H9 (cell line): ENCODE results near the gene NBR1. TPM values are rescaled to one million over a fixed set of nuclear protein-coding genes. Genes with fewer than 3 reads are reported as not detected.
A peak's percentile ranks its signal among the peaks of the same experiment; 100 is the strongest.
"Not testable (repeated sequence)": the region's sequence is repeated elsewhere in the genome, so short reads cannot be mapped to it uniquely, and the experiment has no call there.

Experiments
- DNase-seq: peaks from one replicate; pipeline ENCODE4 v3.0.0-alpha.2; 2017
- H2AFZ ChIP-seq: one replicate; pipeline ENCODE4 v1.6.1; 2013; ENCODE audit warnings: mild to moderate bottlenecking, low read length, control low read depth, moderate library complexity
- H2AK5ac ChIP-seq: 2 replicates; pipeline ENCODE4 v1.6.1; 2013; ENCODE audit warnings: low read length, control low read depth, mixed read lengths; ENCODE audit not compliant: insufficient read length
- H2BK120ac ChIP-seq: one replicate; pipeline ENCODE4 v1.6.1; 2013; ENCODE audit warnings: low read depth, mild to moderate bottlenecking, low read length, control low read depth, inconsistent platforms; ENCODE audit not compliant: poor library complexity, severe bottlenecking
- H2BK12ac ChIP-seq: 2 replicates; pipeline ENCODE4 v1.6.1; 2013; ENCODE audit warnings: low read length, control low read depth, mixed read lengths, low read depth; ENCODE audit not compliant: insufficient read length
- H2BK15ac ChIP-seq: 2 replicates; pipeline ENCODE4 v1.6.1; 2013; ENCODE audit warnings: low read depth, low read length, control low read depth
- H2BK20ac ChIP-seq: one replicate; pipeline ENCODE4 v1.6.1; 2013; ENCODE audit warnings: low read depth, mild to moderate bottlenecking, low read length, control low read depth, inconsistent platforms; ENCODE audit not compliant: poor library complexity, severe bottlenecking
- H2BK5ac ChIP-seq: 2 replicates; pipeline ENCODE4 v1.6.1; 2013; ENCODE audit warnings: low read length, control low read depth, mixed read lengths; ENCODE audit not compliant: insufficient read length
- H3K14ac ChIP-seq: 2 replicates; pipeline ENCODE4 v1.6.1; 2013; ENCODE audit warnings: low read length, control low read depth; ENCODE audit not compliant: insufficient read depth
- H3K18ac ChIP-seq: 2 replicates; pipeline ENCODE4 v1.6.1; 2013; ENCODE audit warnings: low read depth, mild to moderate bottlenecking, mixed read lengths, low read length, control low read depth; ENCODE audit not compliant: insufficient read length
- H3K23ac ChIP-seq: 2 replicates; pipeline ENCODE4 v1.6.1; 2013; ENCODE audit warnings: low read length, control low read depth, mixed read lengths, low read depth; ENCODE audit not compliant: insufficient read length
- H3K23me2 ChIP-seq: 2 replicates; pipeline ENCODE4 v1.6.1; 2013; ENCODE audit warnings: low read depth, mild to moderate bottlenecking, mixed read lengths, low read length, control low read depth; ENCODE audit not compliant: insufficient read length, poor library complexity, severe bottlenecking
- H3K27ac ChIP-seq: 2 replicates; pipeline ENCODE4 v1.5.1; 2013; ENCODE audit warnings: low read length, control low read depth, mixed read lengths, low read depth; ENCODE audit not compliant: insufficient read length
- H3K27me3 ChIP-seq: 2 replicates; pipeline ENCODE4 v1.6.1; 2013; ENCODE audit warnings: low read length, control low read depth, inconsistent platforms; ENCODE audit not compliant: insufficient read depth
- H3K4ac ChIP-seq: 2 replicates; pipeline ENCODE4 v1.6.1; 2013; ENCODE audit warnings: low read depth, mild to moderate bottlenecking, control low read depth, inconsistent platforms, low read length, moderate library complexity
- H3K4me1 ChIP-seq: 2 replicates; pipeline ENCODE4 v1.6.1; 2013; ENCODE audit warnings: low read length, control low read depth, inconsistent platforms; ENCODE audit not compliant: insufficient read depth
- H3K4me2 ChIP-seq: 2 replicates; pipeline ENCODE4 v1.6.1; 2013; ENCODE audit warnings: low read length, control low read depth, mixed read lengths; ENCODE audit not compliant: insufficient read length, insufficient read depth
- H3K56ac ChIP-seq: 2 replicates; pipeline ENCODE4 v1.6.1; 2013; ENCODE audit warnings: low read depth, mild to moderate bottlenecking, mixed read lengths, low read length, control low read depth; ENCODE audit not compliant: insufficient read length
- H3K79me1 ChIP-seq: 2 replicates; pipeline ENCODE4 v1.6.1; 2013; ENCODE audit warnings: low read depth, mild to moderate bottlenecking, moderate library complexity, low read length, control low read depth, inconsistent platforms; ENCODE audit not compliant: insufficient read depth, poor library complexity, severe bottlenecking
- H3K79me2 ChIP-seq: 2 replicates; pipeline ENCODE4 v1.6.1; 2013; ENCODE audit warnings: low read length, control low read depth, inconsistent platforms; ENCODE audit not compliant: insufficient read depth
- H3K9ac ChIP-seq: 2 replicates; pipeline ENCODE4 v1.6.1; 2013; ENCODE audit warnings: low read length, control low read depth, mixed read lengths; ENCODE audit not compliant: insufficient read length; ENCODE audit errors: extremely low read depth
- H3K9me3 ChIP-seq: one replicate; pipeline ENCODE4 v1.6.1; 2013; ENCODE audit warnings: low read depth, low read length, inconsistent platforms; ENCODE audit not compliant: control insufficient read depth
- H3T11ph ChIP-seq: one replicate; pipeline ENCODE4 v1.6.1; 2013; ENCODE audit warnings: mild to moderate bottlenecking, low read length, control low read depth, inconsistent platforms
- H4K20me1 ChIP-seq: one replicate; pipeline ENCODE4 v1.6.1; 2013; ENCODE audit not compliant: control insufficient read depth, insufficient read length, insufficient read depth
- H4K5ac ChIP-seq: 2 replicates; pipeline ENCODE4 v1.6.1; 2013; ENCODE audit warnings: low read depth, mild to moderate bottlenecking, mixed read lengths, low read length, control low read depth; ENCODE audit not compliant: insufficient read length
- H4K8ac ChIP-seq: replicated peaks from 2 replicates; pipeline ENCODE4 v1.6.1; 2013; ENCODE audit warnings: low read length, control low read depth, mixed read lengths, low read depth; ENCODE audit not compliant: insufficient read length
- H4K91ac ChIP-seq: 2 replicates; pipeline ENCODE4 v1.6.1; 2013; ENCODE audit warnings: low read depth, mild to moderate bottlenecking, moderate library complexity, mixed read lengths, low read length, control low read depth; ENCODE audit not compliant: insufficient read length
- H3K27ac Mint-ChIP-seq, 3 experiments: 2 replicates in 2 of 3; 3 replicates in 1 of 3; pipeline ENCODE4 v1.8.0; 2020 to 2021; ENCODE audit warnings: mixed read lengths in 3 of 3, mild to moderate bottlenecking in 1 of 3, moderate library complexity in 1 of 3
- H3K27me3 Mint-ChIP-seq: 2 replicates; pipeline ENCODE4 v1.8.0; 2021; ENCODE audit warnings: low read depth, mild to moderate bottlenecking, moderate library complexity, mixed read lengths
- H3K36me3 Mint-ChIP-seq, 3 experiments: 2 replicates in 2 of 3; 3 replicates in 1 of 3; pipeline ENCODE4 v1.8.0; 2020 to 2021; ENCODE audit warnings: low read depth in 3 of 3, mixed read lengths in 3 of 3; ENCODE audit not compliant: insufficient read depth in 1 of 3
- H3K4me1 Mint-ChIP-seq, 2 experiments: 2 replicates each; pipeline ENCODE4 v1.8.0; 2020; ENCODE audit warnings: mixed read lengths in 2 of 2
- H3K4me3 Mint-ChIP-seq, 2 experiments: 2 replicates in 1 of 2; 3 replicates in 1 of 2; pipeline ENCODE4 v1.8.0; 2020 to 2021; ENCODE audit warnings: mild to moderate bottlenecking in 2 of 2, mixed read lengths in 2 of 2, moderate library complexity in 1 of 2
- H3K9me3 Mint-ChIP-seq, 2 experiments: 2 replicates in 1 of 2; 3 replicates in 1 of 2; pipeline ENCODE4 v1.8.0; 2020; ENCODE audit warnings: mild to moderate bottlenecking in 2 of 2, mixed read lengths in 2 of 2, moderate library complexity in 1 of 2
- WGBS: extraction: QIAGEN DNeasy Blood & Tissue Kit; methylation state at CpG from one replicate; pipeline ENCODE4 v1.1.7; 2013; ENCODE audit warnings: missing lambda C conversion rate, low lambda C conversion rate, mixed read lengths; ENCODE audit not compliant: insufficient read length; ENCODE audit errors: extremely low coverage; 5-methylcytosine and 5-hydroxymethylcytosine counted together
- total RNA-seq: library from RNA; stranded (reverse); gene quantifications from 2 replicates; pipeline ENCODE4 v1.2.1, GENCODE V29; 2021
- TF ChIP-seq, protein P1 (sequence below): fragments of 200-600 bp; sonication (generic); conservative IDR thresholded peaks from 3 replicates; pipeline ENCODE4 v1.8.0; 2021; ENCODE audit warnings: antibody characterized with exemption, mild to moderate bottlenecking

The NBR1 gene
- total RNA-seq, 1 experiment from 2014 or later = 34.2 TPM

DNA sequence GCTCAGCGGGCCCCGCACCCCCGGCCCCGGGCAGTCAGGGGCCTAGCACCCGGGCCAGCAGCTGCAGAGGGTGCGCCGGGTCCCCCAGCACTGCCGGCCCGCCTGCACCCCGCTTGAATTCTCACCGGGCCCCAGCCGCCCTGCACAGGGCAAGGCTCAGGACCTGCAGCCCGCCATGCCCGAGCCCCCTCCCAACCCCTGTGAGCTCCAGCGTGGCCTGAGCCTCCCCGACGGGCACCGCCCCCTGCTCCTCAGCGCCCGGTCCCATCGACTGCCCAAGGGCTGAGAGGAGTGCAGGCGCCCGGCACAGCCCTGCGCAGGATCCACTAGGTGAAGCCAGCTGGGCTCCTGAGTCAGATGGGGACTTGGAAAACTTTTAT, 44.1 kb upstream of the NBR1 start:
- Mint-ChIP-seq H3K4me1 (peaks cover 9 to 13% of the 10 kb centered on the region in 2 experiments), H3K27ac (0 out of 7 replicates have a peak overlapping the region, but pooled peaks of 1 of the 3 experiments have one; percentile 25), H3K4me3 (peak overlapping the region; percentile 50 to 66; a peak in 4 of 5 replicates), H3K36me3 (peaks cover 22 to 39% (median 37%) of the 10 kb centered on the region in 3 experiments), H3K27me3 (peaks cover 2% of the 10 kb centered on the region), H3K9me3 (peaks cover 4 to 7% of the 10 kb centered on the region in 2 experiments; a peak in 4 of 5 replicates)
- no peaks in the 10 kb centered on the region for H3K9me3 ChIP-seq
- TF ChIP-seq, protein P1, sequence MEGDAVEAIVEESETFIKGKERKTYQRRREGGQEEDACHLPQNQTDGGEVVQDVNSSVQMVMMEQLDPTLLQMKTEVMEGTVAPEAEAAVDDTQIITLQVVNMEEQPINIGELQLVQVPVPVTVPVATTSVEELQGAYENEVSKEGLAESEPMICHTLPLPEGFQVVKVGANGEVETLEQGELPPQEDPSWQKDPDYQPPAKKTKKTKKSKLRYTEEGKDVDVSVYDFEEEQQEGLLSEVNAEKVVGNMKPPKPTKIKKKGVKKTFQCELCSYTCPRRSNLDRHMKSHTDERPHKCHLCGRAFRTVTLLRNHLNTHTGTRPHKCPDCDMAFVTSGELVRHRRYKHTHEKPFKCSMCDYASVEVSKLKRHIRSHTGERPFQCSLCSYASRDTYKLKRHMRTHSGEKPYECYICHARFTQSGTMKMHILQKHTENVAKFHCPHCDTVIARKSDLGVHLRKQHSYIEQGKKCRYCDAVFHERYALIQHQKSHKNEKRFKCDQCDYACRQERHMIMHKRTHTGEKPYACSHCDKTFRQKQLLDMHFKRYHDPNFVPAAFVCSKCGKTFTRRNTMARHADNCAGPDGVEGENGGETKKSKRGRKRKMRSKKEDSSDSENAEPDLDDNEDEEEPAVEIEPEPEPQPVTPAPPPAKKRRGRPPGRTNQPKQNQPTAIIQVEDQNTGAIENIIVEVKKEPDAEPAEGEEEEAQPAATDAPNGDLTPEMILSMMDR = no peak
- no CpG with 5 or more reads among the region's 24 CpGs for WGBS
- H3K18ac ChIP-seq = no peak overlapping the region
- no peak overlapping the region for H4K91ac ChIP-seq
- H4K20me1 ChIP-seq = no peaks in the 10 kb centered on the region
- no peaks in the 10 kb centered on the region; the same call in 1 of the 2 replicates for H3K79me2 ChIP-seq
- H3K27ac ChIP-seq = no peak overlapping the region
- H2AK5ac ChIP-seq = no peak overlapping the region
- H3K27me3 ChIP-seq = no peaks in the 10 kb centered on the region
- no peak overlapping the region for H3K4me2 ChIP-seq
- no peak overlapping the region for H2BK20ac ChIP-seq
- H2BK120ac ChIP-seq = no peak overlapping the region
- H3K23me2 ChIP-seq = peaks cover 11% of the 10 kb centered on the region
- no peaks in the 10 kb centered on the region for H3K4me1 ChIP-seq
- H3K14ac ChIP-seq = no peak overlapping the region
- H2BK5ac ChIP-seq = no peak overlapping the region
- no peak overlapping the region for H2BK12ac ChIP-seq
- no peak overlapping the region for H3K9ac ChIP-seq
- no peak overlapping the region for H3K23ac ChIP-seq
- H3K56ac ChIP-seq = no peak overlapping the region
- H3T11ph ChIP-seq = no peak overlapping the region
- H3K4ac ChIP-seq = no peak overlapping the region
- no peak overlapping the region for H2BK15ac ChIP-seq
- no peak overlapping the region for H4K8ac ChIP-seq
- no peak overlapping the region for H2AFZ ChIP-seq
- DNase-seq = no peak
- no peaks in the 10 kb centered on the region for H3K79me1 ChIP-seq
- no peak overlapping the region for H4K5ac ChIP-seq

DNA sequence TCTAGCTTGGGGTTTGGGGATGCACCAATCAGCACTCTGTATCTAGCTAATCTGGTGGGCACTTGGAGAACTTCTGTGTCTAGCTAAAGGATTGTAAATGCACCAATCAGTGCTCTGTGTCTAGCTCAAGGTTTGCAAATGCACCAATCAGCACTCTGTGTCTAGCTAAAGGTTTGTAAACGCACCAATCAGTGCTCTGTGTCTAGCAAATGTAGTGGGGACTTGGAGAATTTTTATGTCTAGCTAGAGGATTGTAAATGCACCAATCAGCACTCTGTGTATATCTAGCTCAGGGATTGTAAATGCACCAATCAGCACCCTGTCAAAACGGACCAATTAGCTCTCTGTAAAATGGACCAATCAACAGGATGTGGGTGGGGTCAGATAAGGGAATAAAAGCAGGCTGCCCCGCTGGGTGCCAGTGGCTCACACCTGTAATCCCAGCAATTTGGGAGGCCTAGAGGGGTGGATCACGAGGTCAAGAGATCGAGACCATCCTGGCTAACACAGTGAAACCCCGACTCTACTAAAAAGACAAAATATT, 43.6 kb upstream of the NBR1 start:
- H3K14ac ChIP-seq, H3K56ac ChIP-seq, H3K27ac ChIP-seq, H3K9me3 Mint-ChIP-seq, H2BK12ac ChIP-seq, H3K4ac ChIP-seq, H2BK5ac ChIP-seq, DNase-seq, H4K20me1 ChIP-seq, H3K18ac ChIP-seq, H3K4me1 ChIP-seq, H3K79me2 ChIP-seq, H4K8ac ChIP-seq, H2BK20ac ChIP-seq, H2AFZ ChIP-seq, H2AK5ac ChIP-seq, H3K79me1 ChIP-seq, H3T11ph ChIP-seq, H3K23ac ChIP-seq, H2BK15ac ChIP-seq, H4K5ac ChIP-seq, H3K9me3 ChIP-seq, H4K91ac ChIP-seq, H3K27me3 ChIP-seq, H3K4me2 ChIP-seq, H3K9ac ChIP-seq, H3K27me3 Mint-ChIP-seq, H2BK120ac ChIP-seq: not testable (repeated sequence)
- Mint-ChIP-seq H3K36me3 (peaks cover 20 to 39% (median 33%) of the 10 kb centered on the region in 3 experiments), H3K27ac (peak overlapping the region in 1 of 3 experiments; percentile 25; a peak in 1 of 7 replicates), H3K4me3 (peak overlapping the region; percentile 50 to 66), H3K4me1 (peaks cover 9 to 13% of the 10 kb centered on the region in 2 experiments)
- WGBS = no CpG with 5 or more reads among the region's 6 CpGs
- H3K23me2 ChIP-seq = peaks cover 11% of the 10 kb centered on the region
